GM19193 (cell line): ENCODE results near the gene DUSP5.

Experiments
- POLR2A ChIP-seq: IDR thresholded peaks from 4 replicates; pipeline ENCODE4 v1.6.1; 2011; ENCODE audit not compliant: insufficient read depth, insufficient read length; ENCODE audit errors: extremely low read depth

The DUSP5 gene

DNA sequence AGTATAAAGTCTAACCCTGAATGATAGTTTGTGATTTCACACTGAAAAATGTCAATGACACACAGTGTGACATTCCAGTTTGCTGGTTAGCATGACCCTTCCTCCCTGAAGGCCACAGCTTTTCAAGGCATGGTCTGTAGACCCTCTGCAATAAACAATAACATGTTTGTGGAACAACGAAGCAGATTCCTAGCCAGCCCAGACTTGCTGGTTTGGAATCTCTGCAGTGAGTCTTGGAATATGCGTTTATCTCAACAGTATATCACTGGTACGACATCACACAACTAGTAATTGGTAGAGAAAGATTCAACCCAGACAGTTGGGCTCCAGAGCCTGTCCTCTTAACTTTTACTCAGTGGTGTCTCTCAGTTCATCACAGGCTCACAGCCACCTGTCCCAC is 23.7 kb upstream of the DUSP5 start:
- TF ChIP-seq POLR2A, result no peak

DNA sequence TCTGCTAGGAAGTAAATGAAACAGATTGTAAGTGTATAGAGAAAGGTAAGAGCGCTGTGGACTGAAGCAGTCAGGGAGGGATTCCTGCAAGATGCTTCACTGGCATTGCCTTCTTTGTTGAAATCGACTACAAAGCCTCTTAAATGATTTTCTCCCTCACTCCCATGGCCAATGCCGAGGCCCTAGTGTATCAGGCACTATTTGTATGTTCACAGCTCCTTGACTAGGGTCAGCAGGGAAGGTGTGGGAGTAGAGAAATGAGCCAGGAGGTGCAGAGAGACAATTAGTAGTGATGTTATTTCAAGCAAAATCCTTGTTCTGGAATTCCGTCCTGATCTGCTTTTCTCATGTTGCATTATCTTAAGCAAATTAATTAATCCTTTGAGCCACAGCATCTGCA is 22.9 kb upstream of the DUSP5 start:
- TF ChIP-seq POLR2A, result no peak

DNA sequence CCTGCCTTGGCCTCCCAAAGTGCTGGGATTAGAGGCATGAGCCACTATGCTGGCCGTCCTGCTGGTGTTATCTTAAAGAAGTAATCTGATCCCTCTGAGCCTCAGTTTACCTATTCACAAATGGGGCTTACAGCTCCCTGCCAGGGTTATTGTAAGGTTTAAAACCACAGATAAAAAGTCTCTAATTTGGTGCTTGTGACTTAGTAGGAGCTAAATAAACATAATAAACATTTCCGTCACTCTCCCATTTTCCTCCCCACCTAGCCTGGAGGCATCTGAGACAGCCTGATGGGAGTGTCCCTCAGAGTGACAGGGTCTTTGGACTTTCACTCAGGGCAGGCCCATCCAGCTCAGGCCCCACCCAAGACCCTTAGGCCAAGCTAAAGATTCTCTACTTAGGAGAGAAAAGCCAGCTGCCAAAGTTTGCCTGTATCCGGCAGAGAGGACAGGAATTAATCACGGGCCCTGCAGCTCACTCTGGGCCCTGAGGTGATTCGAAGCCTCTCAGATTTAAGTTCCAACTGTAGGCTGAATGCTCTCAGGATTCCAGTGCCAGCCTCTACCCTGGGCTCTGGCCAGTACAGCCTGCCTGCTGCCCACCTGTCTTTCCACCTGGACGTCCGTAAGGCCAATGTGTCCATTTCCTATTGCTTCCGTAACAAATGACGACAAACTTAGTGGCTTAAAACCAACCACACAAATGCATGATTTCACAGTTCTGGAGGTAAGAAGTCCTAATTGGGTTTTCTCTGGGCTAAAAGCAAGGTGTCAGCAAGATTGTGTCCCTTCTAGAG is 21.8 kb upstream of the DUSP5 start:
- no peak for TF ChIP-seq POLR2A

DNA sequence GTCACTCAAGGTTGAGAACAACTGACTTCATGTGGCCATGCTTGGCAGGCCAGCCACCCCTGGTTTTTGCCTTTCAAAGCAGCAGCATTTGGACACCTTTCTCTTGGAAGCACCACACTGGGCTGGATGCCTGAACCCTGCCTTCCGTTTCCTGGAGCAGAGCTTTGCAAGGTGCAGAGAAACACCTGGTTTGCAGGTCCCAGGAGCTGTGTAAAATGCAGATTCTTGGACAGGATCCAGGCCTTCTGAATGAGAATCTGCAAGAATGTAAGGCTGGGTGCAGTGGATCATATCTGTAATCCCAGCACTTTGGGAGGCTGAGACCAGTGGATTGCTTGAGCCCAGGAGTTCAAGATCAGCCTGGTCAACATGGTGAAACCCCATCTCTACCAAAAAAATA is 18.0 kb upstream of the DUSP5 start:
- TF ChIP-seq POLR2A, result no peak

DNA sequence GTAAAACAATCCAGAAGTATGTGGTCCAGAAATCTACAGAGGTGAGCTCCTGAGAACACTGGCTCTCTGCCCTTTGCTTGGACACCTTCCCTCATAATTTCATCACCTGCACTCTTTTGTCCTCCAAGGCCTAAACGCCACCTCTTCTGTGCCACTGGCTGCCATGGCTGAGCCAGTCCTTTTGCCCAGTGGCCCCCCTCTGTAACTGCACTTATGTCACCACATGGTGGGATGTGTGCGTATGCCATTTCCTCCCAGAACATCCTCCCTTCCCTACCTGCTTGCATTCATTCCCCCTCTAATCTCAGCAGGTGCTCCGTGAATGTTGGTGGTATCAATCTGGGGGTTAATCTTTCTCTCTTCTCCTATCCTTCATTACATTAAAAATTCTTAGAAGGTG is 17.3 kb upstream of the DUSP5 start:
- TF ChIP-seq POLR2A, result no peak

DNA sequence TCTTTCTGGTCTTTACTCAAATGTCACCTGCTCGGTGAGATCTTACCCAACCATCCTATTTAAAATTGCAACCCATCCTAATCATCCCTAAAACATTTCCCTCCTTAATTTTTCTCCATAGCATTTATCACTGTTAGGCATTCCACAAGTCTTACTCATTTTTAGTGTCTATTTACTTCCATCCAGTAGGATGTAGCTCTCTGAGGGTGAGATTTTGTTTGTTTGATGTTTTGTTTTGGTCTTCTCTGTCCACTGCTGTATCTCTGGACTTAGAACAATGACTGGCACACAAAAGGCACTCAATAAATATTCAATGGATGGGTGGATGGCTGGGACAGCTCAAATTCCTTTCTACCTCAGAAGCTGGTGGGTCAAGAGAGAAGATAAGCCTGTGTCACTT is 15.8 kb upstream of the DUSP5 start:
- no peak for TF ChIP-seq POLR2A

DNA sequence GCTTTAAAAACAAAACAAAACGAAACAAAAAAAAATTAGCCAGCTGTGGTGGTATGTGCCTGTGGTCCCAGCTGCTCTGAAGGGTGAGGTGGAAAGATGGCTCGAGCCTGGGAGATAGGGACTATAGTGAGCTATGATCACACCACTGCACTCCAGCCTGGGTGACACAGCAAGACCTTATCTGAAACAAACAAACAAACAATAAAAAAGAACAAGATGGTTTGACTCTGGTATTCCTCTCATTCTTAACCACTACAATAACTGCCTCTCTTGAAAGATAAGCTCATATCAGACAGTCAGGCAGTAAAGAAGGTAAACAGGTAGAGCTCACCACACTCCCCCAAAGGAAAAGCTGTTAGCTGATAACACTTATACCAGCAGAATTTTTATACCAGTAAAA is 14.1 kb upstream of the DUSP5 start:
- TF ChIP-seq POLR2A, result no peak

DNA sequence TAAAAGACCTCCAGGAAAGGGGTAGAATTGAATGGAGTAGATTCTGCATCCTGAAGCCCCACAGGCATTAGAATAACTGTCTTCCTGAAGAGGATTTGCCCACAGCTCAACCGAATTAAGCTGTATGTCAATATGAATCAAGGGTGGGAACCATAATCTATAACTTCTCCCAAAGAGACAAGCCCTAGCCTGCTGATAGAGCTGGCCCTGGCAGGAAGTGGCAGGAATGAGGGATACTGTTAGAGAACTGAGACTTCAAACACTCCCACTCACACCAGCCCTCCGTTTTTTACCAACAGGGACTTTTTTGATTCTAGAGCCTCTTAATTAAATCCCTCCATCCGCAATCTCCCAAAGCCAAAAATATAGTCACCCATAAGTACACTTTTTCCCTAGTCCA is 12.2 kb upstream of the DUSP5 start:
- TF ChIP-seq POLR2A, result no peak

DNA sequence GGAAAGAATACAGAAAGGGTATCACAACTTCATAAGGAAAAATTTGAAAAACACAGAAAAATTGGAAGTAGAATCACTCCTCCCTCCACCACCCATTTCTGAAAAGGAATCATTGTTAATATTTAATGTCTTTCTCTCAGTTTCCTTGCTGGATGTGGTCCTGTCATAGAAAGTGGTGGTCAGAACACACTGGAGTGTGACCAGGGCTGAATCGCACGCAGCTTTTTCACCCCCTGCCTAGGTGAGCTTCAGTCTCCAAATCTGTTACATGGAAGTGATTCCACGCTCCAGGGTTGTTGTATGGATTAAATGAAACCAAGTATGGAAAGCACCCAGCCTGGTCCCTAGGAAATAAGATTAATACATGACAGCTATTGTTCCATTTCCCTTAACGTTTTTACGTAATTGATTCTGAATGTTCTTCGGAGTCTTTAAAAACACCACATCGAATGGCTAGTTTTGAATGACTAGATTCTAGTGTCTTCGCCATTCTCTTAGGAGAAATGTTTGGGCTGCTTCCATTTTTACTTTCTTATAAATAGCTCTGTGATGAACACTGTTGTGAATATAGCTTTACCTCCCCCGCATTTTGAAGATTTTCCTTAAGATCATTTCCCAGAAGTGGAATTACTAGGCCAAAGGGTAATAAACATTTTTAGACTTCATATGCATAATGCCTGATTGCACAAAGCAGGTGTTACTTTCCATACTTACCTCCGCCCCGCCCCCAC is 10.9 kb upstream of the DUSP5 start:
- TF ChIP-seq POLR2A, result no peak

DNA sequence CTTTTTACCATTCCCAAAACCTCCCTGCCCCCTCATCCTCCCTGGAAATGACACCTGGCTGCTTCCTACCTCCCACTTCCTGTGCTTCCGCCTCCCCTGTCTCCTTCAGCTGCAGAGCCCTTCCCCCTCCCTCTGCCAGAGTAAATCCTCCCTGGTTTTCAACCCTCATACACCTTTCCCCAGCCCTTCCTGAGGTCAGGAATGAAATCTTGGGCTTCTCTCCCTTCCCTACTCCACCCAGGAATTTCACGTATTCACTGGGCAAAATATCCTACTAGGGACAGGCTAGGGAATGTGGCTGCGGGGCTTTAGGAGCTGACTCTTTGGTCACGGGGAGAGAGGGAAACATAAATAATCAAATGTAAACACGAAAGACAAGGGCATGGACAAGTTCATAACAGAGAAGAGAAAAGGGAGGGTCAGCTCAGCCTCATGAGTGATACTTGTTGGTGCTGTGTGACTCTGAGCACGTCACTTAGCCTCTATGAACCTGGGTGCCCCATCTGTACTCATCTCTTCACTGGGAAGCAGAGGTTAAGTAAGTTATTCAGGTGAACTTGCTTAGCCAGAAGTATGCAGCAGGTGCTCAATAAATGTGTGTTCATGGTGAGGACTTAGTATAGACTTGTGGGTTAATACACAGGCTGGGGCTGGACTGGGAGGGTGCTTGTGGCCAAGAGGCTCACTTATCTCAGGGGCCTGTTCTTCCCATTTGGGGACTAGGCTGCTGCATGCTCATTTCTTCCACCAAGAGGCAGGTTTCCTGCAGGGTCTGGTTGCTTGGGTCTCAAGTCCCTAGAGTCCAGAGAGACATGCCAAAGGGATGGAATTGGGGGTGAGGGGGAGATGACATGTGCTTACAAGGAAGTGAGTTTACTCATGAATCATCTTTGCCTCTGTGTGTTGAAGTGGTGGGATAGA is 10.0 kb upstream of the DUSP5 start:
- no peak for TF ChIP-seq POLR2A

DNA sequence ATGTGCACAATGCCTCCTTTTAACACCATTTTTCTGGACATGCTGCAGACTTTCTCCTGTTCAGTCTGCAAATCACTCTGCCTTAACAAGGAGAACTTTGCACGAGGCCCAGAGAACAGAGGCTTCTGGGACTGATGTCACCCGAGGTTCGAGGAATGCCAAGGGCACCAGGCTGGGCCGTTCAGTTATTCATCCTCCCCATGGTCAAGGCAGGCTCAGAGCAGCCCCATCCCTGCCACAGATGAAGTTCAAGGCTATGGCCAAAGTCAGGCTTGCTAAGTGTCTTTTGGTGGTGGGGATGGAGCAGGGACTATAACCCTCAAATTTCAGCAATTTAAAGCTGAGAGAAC is 9.4 kb upstream of the DUSP5 start:
- TF ChIP-seq POLR2A, result no peak

DNA sequence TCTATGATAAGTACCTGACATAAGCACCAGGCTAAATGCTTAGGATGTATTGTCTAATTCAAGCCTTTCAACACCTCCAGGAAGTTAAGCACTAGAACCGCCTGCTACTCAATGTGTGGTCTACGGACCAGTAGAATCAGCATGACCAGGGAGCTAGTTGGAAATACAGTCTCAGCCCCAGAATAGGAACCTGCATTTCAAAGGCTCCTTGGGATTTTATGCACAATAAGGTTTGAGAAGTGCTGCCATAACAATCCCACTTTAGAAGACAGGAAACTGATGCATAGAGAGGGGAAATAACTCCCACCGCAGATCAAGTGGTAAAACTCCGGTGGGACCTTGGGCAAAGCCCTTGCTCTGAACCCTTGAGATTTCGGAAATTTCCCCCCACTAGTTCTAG is 8.8 kb upstream of the DUSP5 start:
- TF ChIP-seq POLR2A, result no peak

DNA sequence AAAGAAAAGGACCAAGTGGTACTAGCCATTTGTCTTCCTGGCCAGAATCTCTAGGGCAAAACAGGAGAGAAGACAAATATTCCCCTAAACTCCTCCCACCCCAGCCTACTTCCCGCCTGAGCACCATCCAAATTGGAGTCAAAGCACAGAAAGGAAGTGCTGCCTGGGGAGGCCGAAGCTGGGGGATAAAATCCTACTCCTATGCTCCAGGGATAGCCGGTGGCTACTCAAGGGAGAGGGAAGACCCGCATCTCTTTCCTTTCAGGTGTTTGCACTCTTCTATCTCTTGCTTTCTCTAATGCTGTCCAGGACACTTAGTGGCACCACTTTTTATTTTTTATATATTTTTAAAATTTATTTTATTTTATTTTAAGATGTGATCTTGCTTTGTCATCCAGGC is 7.1 kb upstream of the DUSP5 start:
- TF ChIP-seq POLR2A, result no peak

DNA sequence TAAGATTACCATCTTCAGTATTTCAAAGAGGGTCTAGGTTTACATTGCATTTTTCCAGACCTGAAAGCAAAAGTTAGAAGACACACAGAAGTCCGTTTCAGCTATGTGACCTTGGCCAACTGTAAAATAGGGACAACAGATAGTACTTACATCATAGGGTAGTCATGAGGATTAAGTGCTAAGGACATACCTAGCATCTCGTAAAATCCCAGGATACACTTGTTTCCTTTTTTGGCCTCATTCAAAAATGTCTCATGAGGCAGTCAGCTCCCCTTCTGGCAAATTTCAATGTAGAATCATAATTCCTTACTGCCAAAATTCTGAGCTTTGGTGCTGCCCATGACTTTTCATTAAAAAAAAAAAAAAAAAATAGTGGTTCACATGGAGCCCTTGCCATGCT is 6.4 kb upstream of the DUSP5 start:
- no peak for TF ChIP-seq POLR2A

DNA sequence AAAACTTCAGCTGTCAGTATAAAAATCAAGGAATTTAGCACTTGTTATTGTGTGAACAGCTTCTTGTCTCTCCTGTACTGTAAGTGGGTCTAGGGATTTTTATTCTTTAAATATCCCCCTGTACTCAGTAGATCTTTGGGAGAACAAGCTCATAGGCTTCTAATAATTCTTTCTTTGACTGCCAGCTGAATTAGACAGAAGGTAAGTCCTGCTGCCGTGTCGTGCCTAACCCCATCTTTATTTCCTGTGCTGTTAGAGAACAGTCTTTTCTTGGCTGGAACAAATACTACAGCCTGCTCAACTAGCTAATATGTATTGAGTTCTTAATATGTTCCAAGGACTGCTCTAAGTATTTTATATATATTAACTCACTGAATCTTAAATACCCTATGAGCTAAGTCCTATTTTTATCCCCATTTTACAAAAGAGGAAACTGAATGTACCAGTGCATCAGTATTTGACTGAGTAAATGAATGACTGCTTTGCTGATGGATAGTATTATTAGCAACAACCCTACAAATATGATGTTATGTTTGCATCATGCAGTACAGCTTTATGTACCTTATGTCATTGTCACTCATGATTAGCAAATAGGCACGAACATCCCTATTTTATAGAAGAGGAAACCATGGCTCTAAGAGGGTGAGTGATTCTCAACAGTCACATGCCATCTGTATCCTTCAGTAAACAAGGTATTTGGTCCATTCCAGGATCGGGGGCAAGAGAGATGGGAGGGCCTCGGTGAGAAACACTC is 5.5 kb upstream of the DUSP5 start:
- no peak for TF ChIP-seq POLR2A
